Measurements from ENCODE around the gene BLOC1S5. TPM values are rescaled to one million over a fixed set of nuclear protein-coding genes. Genes with fewer than 3 reads are reported as not detected.
"Not testable (repeated sequence)": the region's sequence is repeated elsewhere in the genome, so short reads cannot be mapped to it uniquely, and the experiment has no call there.

Gene BLOC1S5
- total RNA-seq, 1 donor from 2014 or later = 22.3 TPM

DNA sequence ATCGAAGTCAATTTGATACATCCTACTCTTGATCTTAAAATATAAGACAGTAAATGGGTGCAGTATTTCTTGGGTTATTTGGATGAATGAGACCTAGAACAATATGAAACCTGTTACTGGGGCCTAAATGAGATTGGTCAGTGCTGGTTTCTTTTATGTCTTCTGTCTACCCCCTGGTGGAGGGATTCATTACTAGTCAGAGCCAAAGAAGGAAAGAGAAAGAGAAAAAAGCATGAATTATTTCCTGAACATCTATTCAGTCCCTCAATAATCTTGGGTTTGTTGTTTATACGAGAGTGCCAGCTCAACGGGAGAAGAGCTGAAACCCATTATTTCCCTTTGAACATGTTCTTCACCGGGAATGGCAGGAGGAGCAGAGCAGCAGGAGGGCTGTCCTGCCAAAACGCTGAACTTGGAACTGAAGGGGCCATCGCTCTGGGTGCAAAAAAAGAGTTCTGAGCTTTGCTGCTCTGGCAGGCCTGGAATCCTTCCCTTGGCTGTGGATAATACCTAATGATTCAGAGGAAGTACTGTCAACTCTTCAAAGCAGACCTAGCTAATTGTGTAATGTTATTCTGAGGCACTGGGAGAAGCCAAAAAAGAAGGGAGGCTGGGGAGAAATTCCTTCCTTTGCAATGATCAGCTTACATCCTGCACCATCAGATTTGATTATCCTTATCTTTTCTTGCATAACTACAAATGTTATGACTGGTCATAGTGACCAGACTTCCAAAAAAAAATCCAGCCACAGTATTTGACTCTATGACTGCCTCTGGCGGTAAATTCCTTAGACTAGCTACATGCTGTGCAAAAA lies 72.0 kb downstream of the BLOC1S5 start:
- peak; percentile 47 for DNase-seq

DNA sequence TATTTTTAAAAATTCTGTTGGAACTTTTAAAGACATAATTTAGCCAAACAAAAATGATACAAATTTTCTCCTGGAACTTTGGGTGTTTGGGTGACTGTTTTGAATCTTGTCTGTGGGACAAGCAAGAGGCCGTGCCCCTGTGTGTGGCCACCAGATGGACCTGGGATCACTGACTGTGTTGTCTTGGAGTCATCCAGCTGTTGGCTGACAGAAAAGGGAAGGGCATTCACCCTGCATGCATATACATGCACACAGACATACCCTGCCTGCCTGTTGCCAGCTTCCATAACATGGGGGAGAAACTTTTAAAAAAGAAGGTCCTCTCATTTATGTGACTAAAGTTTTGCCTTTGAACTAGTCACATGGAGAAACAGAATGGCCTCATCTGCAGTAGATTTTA lies 72.7 kb downstream of the BLOC1S5 start:
- DNase-seq = no peak

DNA sequence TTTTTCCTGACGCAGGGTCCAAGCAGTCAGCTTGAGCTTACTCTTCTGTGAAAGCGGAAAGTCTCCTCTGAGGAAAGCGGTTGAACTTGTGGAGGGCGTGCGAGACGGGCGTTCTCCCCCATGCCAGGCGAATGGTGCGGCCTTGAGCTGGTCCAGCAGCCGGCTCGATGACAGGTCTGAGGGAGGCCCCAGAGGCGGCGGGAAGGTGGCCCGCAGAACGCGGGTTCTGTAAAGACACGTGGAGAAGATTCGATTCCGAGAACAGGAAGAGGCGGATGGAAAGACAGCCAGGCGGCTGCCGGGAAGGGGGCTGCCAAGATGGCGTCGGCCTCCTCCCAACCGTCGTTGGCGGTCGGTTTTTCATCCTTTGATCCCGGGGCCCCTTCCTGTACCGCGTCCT lies 78.0 kb downstream of the BLOC1S5 start:
- no peak for DNase-seq

DNA sequence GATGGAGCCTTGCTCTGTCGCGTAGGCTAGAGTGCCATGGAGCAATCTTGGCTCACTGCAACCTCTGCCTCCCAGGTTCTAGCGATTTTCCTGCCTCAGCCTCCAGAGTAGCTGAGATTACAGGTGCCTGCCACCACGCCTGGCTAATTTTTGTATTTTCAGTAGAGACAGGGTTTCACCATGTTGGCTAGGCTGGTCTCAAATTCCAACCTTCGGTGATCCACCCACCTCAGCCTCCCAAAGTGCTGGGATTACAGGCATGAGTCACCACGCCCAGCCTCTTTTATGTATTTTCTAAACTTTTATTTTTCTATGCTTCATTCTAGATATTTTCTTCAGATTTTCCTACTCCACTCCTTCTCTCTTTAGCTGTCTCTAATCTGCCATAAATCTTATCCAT lies 80.2 kb downstream of the BLOC1S5 start:
- DNase-seq = not testable (repeated sequence)

DNA sequence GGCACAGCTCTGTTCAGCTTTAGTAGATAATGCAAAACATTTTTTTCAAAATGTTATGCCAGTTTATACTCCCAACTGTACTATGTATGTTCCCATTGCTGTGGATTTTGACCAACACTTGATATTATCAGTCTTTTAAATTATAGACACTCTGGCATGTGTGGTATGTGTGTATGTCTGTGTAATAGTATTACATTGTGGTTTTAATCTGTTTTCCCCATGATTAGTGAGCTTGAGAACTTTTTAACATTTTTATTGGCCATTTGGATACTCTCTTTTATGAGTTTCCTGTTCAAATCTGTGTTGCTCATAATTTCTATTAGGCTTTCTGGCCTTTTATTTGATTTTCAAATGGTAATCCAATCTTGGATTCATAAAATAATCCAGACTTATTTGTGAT lies 84.4 kb downstream of the BLOC1S5 start:
- no peak for DNase-seq

DNA sequence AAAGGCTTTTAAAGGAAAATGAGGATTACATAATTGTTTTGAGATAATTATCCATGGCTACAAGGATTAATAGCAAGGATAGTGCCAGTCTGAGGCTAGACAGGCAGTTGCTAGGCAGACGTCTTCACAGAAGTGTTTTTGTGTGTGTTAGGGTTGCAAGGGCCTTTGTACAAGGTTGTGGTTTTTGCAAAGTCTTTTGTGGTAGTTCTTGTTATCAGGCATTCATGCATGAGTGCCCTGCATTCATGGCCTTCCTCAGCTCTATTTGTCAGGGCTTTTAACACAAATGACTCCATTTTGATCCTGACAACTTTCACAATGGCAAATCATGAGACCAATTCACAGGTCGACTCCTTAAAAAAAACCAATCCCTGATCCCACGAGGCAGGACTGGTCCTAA lies 85.5 kb downstream of the BLOC1S5 start:
- no peak for DNase-seq

DNA sequence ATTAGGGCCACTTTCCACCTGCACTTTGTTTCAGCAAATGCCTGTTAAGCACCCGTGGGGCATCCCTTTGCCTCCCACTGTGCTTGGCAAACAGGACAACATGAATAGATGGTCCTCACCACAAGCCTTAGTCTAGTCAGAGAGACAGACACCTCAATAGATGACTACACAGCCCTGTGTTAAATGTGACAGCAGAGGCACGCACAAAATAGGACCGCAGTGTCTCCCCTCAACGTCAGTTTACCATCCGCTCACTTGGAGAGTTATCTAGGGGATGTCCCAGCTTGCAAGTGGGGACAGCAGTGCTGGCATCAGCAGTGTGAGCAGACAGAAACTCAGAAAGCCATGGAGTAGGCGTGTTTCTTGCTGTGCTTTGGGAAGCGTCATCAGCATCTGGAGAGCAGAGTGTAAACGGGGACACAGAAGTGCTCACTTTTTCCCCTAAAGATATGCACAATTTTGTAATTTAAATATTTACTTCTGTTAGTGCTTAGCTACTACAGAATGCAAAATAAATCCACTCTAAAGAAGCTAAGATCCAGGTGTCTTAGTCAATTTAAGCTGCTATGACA lies 87.6 kb downstream of the BLOC1S5 start:
- no peak for DNase-seq

DNA sequence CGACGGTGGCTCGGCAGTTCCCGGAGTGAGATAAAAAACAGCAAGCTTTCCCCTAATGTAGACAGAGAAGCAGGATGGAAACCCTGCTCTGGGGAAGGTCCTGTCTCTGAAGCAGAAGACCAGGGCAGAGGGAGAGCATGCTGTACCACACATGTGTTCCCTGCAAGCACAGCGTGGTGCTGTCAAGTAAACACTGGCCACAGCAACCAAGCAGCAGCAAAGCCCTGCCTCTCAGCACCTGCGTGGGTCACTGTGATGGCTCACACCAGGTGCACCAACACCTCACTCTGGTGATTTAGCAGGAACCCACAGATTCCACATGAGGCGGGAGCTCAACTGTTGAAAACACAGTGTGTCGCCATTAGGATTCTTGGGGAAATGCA lies 88.4 kb downstream of the BLOC1S5 start:
- no peak for DNase-seq

DNA sequence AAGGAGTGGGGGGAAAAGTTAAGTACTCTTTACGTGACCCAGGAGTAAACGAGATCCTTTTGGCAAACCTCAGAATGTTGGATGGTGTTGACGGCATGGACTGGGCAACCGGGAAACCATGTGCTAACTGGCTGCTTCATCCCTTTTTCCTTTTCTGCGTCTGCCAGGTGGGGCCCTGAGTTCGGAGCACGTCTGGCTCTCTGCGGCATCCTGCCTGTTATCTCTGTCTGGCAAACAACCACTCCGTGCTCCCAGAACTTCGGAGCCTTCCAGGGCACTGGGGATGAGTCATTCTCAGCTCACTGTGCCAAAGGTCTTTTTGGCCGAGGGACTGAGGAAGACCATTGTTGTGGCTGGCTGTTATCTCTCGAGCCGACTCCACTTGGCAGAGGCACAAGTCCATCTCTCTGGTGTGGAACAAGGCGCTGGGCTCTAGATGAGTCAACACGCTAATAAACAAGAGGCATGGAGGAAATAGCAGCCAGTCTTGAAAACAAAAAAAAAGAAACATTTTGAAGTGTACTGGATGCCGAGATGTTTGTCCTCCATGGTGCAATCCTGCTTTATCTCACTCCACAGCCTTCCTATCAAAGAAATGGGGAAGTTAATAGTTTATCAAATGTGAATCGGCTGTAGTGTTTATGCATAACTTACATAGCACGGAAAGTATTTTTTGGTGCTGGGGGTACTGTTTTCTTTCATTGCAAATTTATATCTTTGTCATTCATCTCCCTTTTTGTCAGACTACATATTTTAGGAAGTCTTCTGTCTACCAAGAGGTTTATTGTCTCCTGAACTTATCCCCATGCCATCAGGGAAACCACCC lies 89.0 kb downstream of the BLOC1S5 start:
- peak; percentile 9 for DNase-seq

DNA sequence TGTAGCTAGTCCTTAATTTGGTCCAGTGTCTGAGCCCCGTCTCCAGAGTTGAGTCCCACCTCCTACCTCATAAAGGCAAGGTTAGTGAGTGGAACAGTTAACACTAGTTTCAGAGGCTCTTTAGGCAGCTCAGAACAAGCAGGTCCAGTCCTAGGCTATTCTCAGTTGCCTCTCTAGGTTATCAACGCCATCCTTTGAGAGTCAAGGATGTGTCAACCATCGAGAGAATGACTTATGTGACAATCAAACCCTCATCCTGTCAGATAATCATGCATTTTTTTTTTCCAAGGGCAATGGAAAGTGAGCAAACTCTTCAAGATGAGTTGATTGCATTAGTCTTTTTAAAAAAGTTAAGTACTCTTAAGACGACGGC lies 89.6 kb downstream of the BLOC1S5 start:
- DNase-seq = no peak

DNA sequence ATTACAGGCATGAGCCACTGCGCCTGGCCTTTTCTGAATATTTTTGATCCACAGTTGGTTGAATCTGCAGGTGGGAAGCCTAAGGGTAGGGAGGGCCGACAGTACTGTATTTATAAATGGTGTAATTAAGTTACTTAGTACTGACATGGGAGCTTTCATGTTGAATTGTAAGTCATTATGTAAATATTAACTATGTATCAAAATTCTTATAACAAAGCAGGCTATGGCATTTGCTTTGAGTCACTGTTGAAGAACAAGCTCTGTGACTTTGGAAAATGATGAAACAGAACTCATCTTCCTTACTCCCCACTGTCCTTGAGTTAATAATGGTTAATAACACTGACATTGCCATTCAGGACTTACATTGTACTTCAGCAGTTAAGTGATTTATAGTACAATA lies 90.6 kb downstream of the BLOC1S5 start:
- peak; percentile 30 for DNase-seq

DNA sequence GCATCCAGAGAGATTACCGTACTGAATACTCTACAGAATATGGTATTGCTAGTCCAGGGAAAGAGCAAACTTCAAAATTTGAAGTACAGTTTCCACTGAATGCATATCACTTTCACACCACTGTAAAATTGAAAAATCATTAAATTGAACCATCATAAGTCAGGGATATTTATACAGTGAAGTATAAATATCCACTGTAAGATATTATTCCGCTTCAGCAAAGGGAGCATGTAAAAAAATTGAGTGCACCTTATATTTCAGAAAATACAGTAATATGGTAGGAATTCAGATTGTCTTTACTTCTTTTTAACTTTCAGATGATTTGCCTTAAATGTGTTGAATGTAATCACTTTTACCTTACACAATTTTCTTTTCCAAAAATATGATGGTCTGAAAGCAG lies 92.7 kb downstream of the BLOC1S5 start:
- no peak for DNase-seq

DNA sequence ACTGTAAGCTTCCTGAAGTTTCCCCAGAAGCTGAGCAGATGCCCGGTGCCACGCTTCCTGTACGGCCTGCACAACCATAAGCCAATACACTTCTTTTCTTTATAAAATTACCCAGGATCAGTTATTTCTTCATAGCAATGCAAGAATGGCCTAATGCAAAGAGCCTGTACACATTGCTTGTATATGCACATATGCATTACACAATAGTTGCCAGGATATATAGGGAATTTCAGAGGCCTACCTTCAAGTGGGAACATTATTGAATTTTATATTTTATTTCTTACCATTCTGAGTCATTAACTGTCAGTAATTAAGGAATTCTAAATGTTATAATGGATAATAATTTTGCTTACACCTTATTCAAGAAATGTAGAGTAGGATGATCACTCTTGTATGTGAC lies 93.6 kb downstream of the BLOC1S5 start:
- DNase-seq = no peak

Other genes with a start within 250 kb of the BLOC1S5 start
- 156 TPM for gene TXNDC5, start 153.6 kb downstream of the BLOC1S5 start, total RNA-seq
- 53.4 TPM for gene EEF1E1, start 38.2 kb upstream of the BLOC1S5 start, total RNA-seq

Measured in tongue (tissue), 2 donors.